Liver (tissue), 9 donors: Measurements from ENCODE around the gene RHEB. TPM values are rescaled to one million over a fixed set of nuclear protein-coding genes. Genes with fewer than 3 reads are reported as not detected.

Experiments used
- DNase-seq: peaks from one replicate; pipeline ENCODE4 v3.0.0-alpha.2; 2017; ENCODE audit warnings: low spot score
- H3K27ac ChIP-seq, 2 donors: one replicate each; pipeline ENCODE4 v1.7.0; 2013; ENCODE audit warnings: inconsistent platforms in 2 of 2, low read length in 2 of 2, control low read depth in 1 of 2, low read depth in 1 of 2, mild to moderate bottlenecking in 1 of 2
- H3K27me3 ChIP-seq, 4 donors: one replicate each; pipeline versions ENCODE4 v1.6.1 to v1.7.0; 2013; ENCODE audit warnings: low read length in 3 of 4, inconsistent platforms in 1 of 4, mild to moderate bottlenecking in 1 of 4, moderate library complexity in 1 of 4; ENCODE audit not compliant: control insufficient read depth in 4 of 4, insufficient read depth in 4 of 4
- H3K36me3 ChIP-seq, 4 donors: one replicate each; pipeline versions ENCODE4 v1.6.1 to v1.7.0; 2013; ENCODE audit warnings: low read length in 3 of 4, mild to moderate bottlenecking in 3 of 4, low read depth in 1 of 4, moderate library complexity in 1 of 4; ENCODE audit not compliant: control insufficient read depth in 4 of 4, insufficient read depth in 3 of 4
- H3K4me1 ChIP-seq, 4 donors: one replicate each; pipeline versions ENCODE4 v1.6.1 to v1.7.0; 2013; ENCODE audit warnings: low read length in 3 of 4, mild to moderate bottlenecking in 3 of 4, moderate library complexity in 1 of 4; ENCODE audit not compliant: control insufficient read depth in 4 of 4, insufficient read depth in 4 of 4
- H3K4me3 ChIP-seq, 3 donors: one replicate each; pipeline versions ENCODE4 v1.6.1 to v1.7.0; 2013; ENCODE audit warnings: low read length in 3 of 3, control low read depth in 1 of 3, low read depth in 1 of 3, mild to moderate bottlenecking in 1 of 3
- H3K9ac ChIP-seq, 2 donors: one replicate each; pipeline ENCODE4 v1.7.0; 2013; ENCODE audit warnings: low read length in 2 of 2, mild to moderate bottlenecking in 2 of 2, moderate library complexity in 2 of 2, control low read depth in 1 of 2, low read depth in 1 of 2
- H3K9me3 ChIP-seq, 4 donors: one replicate each; pipeline versions ENCODE4 v1.6.1 to v1.7.0; 2013; ENCODE audit warnings: low read length in 3 of 4; ENCODE audit not compliant: control insufficient read depth in 4 of 4
- ATF3 ChIP-seq: IDR thresholded peaks from 2 replicates; pipeline ENCODE4 v1.6.1; 2016; ENCODE audit warnings: antibody characterized with exemption
- CTCF ChIP-seq: fragments of 150-350 bp; IDR thresholded peaks from 2 replicates; pipeline ENCODE4 v1.5.1; 2017; ENCODE audit warnings: improper control_type of control experiment, low read depth, low read length; ENCODE audit not compliant: missing input control
- EGR1 ChIP-seq, 2 donors: IDR thresholded peaks; 2 replicates each; pipeline ENCODE4 v1.6.1; 2016 to 2018; ENCODE audit warnings: antibody characterized with exemption in 2 of 2, low read depth in 2 of 2
- FOXA1 ChIP-seq: IDR thresholded peaks from 2 replicates; pipeline ENCODE4 v1.6.1; 2016; ENCODE audit warnings: antibody characterized with exemption
- FOXA2 ChIP-seq: IDR thresholded peaks from 2 replicates; pipeline ENCODE4 v1.6.1; 2016; ENCODE audit warnings: antibody characterized with exemption
- GABPA ChIP-seq, 2 donors: IDR thresholded peaks in 1 of 2; conservative IDR thresholded peaks in 1 of 2; 2 replicates each; pipeline ENCODE4 v1.6.1; 2016; ENCODE audit warnings: antibody characterized with exemption in 2 of 2, mild to moderate bottlenecking in 1 of 2, moderate library complexity in 1 of 2
- HNF4A ChIP-seq, 2 donors: conservative IDR thresholded peaks; 2 replicates each; pipeline ENCODE4 v1.6.1; 2016; ENCODE audit warnings: antibody characterized with exemption in 2 of 2, mild to moderate bottlenecking in 2 of 2
- HNF4G ChIP-seq: IDR thresholded peaks from 2 replicates; pipeline ENCODE4 v1.6.1; 2016; ENCODE audit warnings: antibody characterized with exemption
- JUND ChIP-seq, 2 donors: IDR thresholded peaks; 2 replicates each; pipeline ENCODE4 v1.6.1; 2016; ENCODE audit warnings: antibody characterized with exemption in 2 of 2
- MAX ChIP-seq: IDR thresholded peaks from 2 replicates; pipeline ENCODE4 v1.6.1; 2016; ENCODE audit warnings: antibody characterized with exemption
- NR2F2 ChIP-seq: IDR thresholded peaks from 2 replicates; pipeline ENCODE4 v1.6.1; 2016; ENCODE audit warnings: antibody characterized with exemption
- RAD21 ChIP-seq, 2 donors: IDR thresholded peaks; 2 replicates each; pipeline ENCODE4 v1.6.1; 2016; ENCODE audit warnings: antibody characterized with exemption in 2 of 2, mild to moderate bottlenecking in 2 of 2
- REST ChIP-seq: IDR thresholded peaks from 2 replicates; pipeline ENCODE4 v1.6.1; 2016; ENCODE audit warnings: antibody characterized with exemption, mild to moderate bottlenecking
- RXRA ChIP-seq, 2 donors: IDR thresholded peaks; 2 replicates each; pipeline ENCODE4 v1.6.1; 2017 to 2018; ENCODE audit warnings: antibody characterized with exemption in 2 of 2, mild to moderate bottlenecking in 1 of 2
- SP1 ChIP-seq: IDR thresholded peaks from 2 replicates; pipeline ENCODE4 v1.6.1; 2018; ENCODE audit warnings: antibody characterized with exemption, mild to moderate bottlenecking
- TAF1 ChIP-seq: conservative IDR thresholded peaks from 2 replicates; pipeline ENCODE4 v1.6.1; 2016; ENCODE audit warnings: antibody characterized with exemption, mild to moderate bottlenecking
- YY1 ChIP-seq: IDR thresholded peaks from 2 replicates; pipeline ENCODE4 v1.6.1; 2016; ENCODE audit warnings: antibody characterized with exemption, mild to moderate bottlenecking
- ZBTB33 ChIP-seq: IDR thresholded peaks from 2 replicates; pipeline ENCODE4 v1.6.1; 2016; ENCODE audit warnings: antibody characterized with exemption
- WGBS: extraction: QIAGEN DNeasy Blood & Tissue Kit; methylation state at CpG from one replicate; pipeline ENCODE4 v1.1.7; 2013; 5-methylcytosine and 5-hydroxymethylcytosine counted together
- polyA plus RNA-seq, 2 donors: library from polyadenylated mRNA; stranded (reverse) in 1 of 2; unstranded in 1 of 2; fragments of 200-250 nt in 1 of 2; fragments of >200 nt in 1 of 2; fragmentation: Nextera tagmentation in 1 of 2; extraction: Ambion mirVana in 1 of 2; gene quantifications; one replicate each; pipeline versions ENCODE4 v1.2.1 to v1.2.3, GENCODE V29; 2013 to 2015
- total RNA-seq, 2 donors: library from RNA; depleted of rRNA; stranded (reverse); fragments of >200 nt; gene quantifications; one replicate each; pipeline ENCODE4 v1.2.3, GENCODE V29; 2014
- donor health status: healthy.
- donor health status: healthy.
- donor health status: healthy.
- donor health status: healthy.
- donor health status: healthy.

Gene RHEB
- 10 to 100 TPM; 29.5 to 31.6 TPM for total RNA-seq
- polyA plus RNA-seq: 10 to 100 TPM; 41.4 to 59.0 TPM

GRCh38 chr7:151519765-151520418, at the start of gene RHEB:
Gene RHEB, minus strand, starts transcription at chr7:151519895. Its CDS starts 384 bp downstream, at chr7:151519511.
- H3K9ac ChIP-seq: peak within 1 kb of the TSS; percentile 94 to 99
- under 1% methylated on average over 57 of the region's 66 CpGs for WGBS

More at GRCh38 chr7:151519765-151520418, at the start of gene RHEB:
- peaks cover 3 to 31% (median 21%) of the 10 kb centered on the region in 4 donors for H3K4me1 ChIP-seq
- DNase-seq: peak; percentile 99
- no peaks in the 10 kb centered on the region for H3K27me3 ChIP-seq
- no peaks in the 10 kb centered on the region for H3K9me3 ChIP-seq
- peaks cover 0 to 3% (median 0%) of the 10 kb centered on the region in 4 donors for H3K36me3 ChIP-seq
- peak; percentile 56 for TF ChIP-seq YY1
- peak in 1 of 2 donors; percentile 46 for TF ChIP-seq GABPA (IDR thresholded peaks at IDR 0.05 in 1 of 2, conservative IDR thresholded peaks at IDR 0.05 in 1 of 2)
- TF ChIP-seq NR2F2: no peak
- TF ChIP-seq SP1: peak; percentile 78
- no peak for TF ChIP-seq ATF3
- TF ChIP-seq FOXA2: no peak
- peak; percentile 23 for TF ChIP-seq TAF1
- TF ChIP-seq ZBTB33: no peak
- no peak for TF ChIP-seq HNF4A (conservative IDR thresholded peaks at IDR 0.05)
- peak in 1 of 2 donors; percentile 31 for TF ChIP-seq RXRA (IDR thresholded peaks at IDR 0.05)
- no peak for TF ChIP-seq FOXA1
- TF ChIP-seq REST: peak; percentile 65
- TF ChIP-seq JUND (IDR thresholded peaks at IDR 0.05): no peak
- TF ChIP-seq MAX: peak; percentile 55
- TF ChIP-seq CTCF: no peak
- peak in 1 of 2 donors; percentile 39 for TF ChIP-seq EGR1 (IDR thresholded peaks at IDR 0.05; ENCODE audit: low read depth in 2 of 2)
- no peak for TF ChIP-seq HNF4G
- peak in 1 of 2 donors; percentile 20 for TF ChIP-seq RAD21 (IDR thresholded peaks at IDR 0.05)
- H3K27ac ChIP-seq: peak within 1 kb of the TSS; percentile 93 to 94
- peak within 1 kb of the TSS; percentile 71 to 95 (median 92) for H3K4me3 ChIP-seq
